GM12801 (cell line): ENCODE data around the gene DHODH.
"Not testable (repeated sequence)": the region's sequence is repeated elsewhere in the genome, so short reads cannot be mapped to it uniquely, and the experiment has no call there.

Experiments
- TF ChIP-seq, protein P1 (sequence below): IDR thresholded peaks from one replicate; pipeline ENCODE4 v1.5.1; 2011; ENCODE audit warnings: control low read depth; ENCODE audit not compliant: insufficient read length; ENCODE audit errors: extremely low read depth

Gene DHODH

DNA sequence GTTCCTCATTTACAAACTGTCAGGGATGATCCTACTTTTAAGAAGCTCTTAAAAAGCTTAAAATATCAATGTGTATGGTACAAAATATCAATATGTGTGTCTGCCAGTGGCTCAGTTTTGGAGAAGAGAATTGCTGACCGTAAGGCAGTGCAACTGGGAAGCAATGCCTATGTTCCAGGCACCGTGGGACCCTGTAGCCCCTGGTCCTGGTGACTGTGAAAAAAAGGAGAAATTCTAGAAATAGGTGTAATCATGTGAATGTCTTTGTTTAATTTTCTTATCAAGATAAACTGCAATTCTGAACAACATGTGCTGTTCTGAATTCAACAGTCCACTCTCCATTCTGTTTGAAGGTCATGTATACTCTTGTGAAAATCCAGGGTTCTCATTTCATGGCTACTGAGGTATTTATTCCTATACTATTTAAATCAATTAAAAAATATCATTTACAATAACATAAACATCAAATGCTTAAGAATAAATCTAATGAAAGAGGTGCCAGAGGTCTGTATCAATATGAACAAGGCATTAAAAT lies 36.3 kb downstream of the DHODH start:
- TF ChIP-seq, protein P1, sequence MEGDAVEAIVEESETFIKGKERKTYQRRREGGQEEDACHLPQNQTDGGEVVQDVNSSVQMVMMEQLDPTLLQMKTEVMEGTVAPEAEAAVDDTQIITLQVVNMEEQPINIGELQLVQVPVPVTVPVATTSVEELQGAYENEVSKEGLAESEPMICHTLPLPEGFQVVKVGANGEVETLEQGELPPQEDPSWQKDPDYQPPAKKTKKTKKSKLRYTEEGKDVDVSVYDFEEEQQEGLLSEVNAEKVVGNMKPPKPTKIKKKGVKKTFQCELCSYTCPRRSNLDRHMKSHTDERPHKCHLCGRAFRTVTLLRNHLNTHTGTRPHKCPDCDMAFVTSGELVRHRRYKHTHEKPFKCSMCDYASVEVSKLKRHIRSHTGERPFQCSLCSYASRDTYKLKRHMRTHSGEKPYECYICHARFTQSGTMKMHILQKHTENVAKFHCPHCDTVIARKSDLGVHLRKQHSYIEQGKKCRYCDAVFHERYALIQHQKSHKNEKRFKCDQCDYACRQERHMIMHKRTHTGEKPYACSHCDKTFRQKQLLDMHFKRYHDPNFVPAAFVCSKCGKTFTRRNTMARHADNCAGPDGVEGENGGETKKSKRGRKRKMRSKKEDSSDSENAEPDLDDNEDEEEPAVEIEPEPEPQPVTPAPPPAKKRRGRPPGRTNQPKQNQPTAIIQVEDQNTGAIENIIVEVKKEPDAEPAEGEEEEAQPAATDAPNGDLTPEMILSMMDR = no peak

DNA sequence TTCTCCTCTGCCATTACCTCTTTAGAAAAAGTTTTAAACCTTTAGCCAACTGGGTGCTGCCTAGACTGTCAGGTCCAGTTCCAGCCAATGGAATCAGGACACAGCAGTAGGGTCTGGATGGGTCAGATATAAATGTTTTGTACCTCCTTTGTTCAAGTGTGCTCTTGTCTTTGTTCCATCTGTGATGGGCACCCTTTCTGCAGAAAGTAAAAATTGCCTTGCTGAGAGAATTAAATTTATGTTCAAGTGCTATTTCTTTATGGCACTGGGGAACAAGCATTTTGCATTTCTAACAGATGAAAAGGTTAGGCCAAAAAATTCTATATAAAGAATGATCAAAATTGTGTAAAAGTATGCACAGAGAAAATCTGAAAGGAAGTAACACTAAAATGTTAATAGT lies 40.6 kb downstream of the DHODH start:
- TF ChIP-seq, protein P1 = no peak

DNA sequence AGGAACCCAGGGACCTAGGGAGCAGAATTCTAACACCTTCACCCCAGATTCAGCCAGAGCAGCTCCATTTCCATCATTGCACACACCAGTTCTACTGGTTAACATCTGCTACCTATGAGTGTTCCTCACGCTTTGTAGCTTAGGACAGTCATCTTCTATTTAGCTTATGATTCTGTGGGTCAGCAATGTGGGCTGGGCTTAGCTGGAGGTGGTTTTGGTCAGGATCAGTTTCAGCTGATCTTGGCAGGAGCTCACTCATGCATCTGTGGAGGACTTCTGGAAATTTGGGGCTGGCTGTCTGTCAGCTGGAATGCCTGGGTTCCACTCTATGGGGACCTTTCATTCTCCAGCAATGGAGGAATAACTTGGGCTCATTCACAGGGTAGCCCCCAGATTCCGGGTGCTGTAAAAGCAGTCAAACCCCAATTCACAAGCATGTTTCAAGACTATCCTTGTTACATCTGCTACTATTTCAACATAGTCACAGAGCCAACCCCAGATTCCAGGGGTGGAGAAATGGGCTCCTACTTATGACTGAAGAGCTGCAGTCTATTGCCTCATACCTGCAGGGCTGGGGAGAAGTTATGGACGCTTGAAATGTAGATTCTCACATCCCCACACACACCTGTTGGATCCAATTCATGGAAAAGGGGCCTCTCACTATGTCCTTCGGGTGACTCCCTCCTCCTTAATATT lies 42.4 kb downstream of the DHODH start:
- TF ChIP-seq, protein P1 = no peak

DNA sequence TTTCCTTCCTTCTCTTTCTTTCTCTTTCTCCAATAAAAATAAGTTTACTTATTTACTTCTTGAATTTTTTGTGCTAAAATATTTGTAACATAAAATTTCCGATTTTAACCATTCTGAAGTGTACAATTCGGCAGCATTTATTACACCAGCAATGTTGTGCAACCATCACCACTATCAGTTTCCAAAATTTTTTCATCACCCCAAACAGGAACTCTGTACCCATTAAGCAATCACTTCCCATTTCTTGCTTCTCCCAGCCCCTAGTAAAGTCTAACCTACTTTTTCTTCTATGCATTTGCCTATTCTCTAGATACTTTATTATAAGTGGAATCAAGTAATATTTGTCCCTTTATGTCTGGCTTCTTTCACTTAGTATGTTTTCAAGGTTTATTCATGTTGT lies 43.3 kb downstream of the DHODH start:
- TF ChIP-seq, protein P1 = no peak

DNA sequence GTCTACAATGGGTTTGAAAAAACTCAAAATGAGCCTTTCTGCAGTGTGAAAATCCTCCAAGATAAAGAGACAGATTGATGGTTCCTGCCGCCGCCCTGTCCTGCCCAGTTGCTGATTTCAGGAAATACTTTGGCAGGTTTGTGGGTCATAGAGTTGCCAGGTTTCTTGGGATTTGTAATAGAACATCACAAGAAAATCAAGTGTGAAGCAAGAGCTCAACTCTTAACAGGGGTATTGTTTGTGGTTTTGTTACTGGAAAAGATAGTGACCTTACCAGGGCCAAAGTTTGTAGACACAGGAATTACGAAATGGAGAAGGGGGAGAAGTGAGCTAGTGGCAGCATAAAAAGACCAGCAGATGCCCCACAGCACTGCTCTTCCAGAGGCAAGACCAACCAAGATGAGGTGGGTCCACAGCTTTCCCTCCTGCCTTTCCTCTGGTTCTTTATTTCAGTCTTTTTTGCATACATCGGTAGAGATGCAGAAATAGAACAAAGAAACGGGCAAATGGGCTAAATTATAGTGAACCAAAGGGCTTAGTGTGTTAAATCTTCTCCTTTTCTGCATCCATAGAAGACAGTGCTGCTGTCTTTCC lies 45.8 kb downstream of the DHODH start, which contains the start of gene HP:
HP (plus strand) TSS at position 252 of the 594 bp plus-strand sequence; CDS start at position 400, 148 bp downstream.
- TF ChIP-seq, protein P1 = not testable (repeated sequence)

DNA sequence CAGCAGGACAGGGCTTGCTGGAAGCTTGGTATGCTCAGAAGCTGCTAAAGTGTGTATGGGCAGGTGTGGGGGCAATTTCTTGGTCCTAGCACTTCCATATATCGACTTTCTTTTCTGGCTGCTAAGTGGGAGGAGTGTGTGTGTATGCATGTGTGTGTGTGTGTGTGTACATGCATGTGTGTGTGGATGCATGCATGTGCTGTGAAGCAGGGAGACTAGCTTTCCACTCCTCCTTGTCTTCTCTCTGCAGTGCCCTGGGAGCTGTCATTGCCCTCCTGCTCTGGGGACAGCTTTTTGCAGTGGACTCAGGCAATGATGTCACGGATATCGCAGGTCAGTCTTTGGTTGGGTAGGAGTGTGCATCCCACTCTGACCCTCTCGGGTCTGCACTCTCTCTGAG lies 47.4 kb downstream of the DHODH start:
- TF ChIP-seq, protein P1 = no peak

DNA sequence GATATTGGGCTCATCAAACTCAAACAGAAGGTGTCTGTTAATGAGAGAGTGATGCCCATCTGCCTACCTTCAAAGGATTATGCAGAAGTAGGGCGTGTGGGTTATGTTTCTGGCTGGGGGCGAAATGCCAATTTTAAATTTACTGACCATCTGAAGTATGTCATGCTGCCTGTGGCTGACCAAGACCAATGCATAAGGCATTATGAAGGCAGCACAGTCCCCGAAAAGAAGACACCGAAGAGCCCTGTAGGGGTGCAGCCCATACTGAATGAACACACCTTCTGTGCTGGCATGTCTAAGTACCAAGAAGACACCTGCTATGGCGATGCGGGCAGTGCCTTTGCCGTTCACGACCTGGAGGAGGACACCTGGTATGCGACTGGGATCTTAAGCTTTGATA lies 51.9 kb downstream of the DHODH start:
- TF ChIP-seq, protein P1 = no peak
